ENCODE data around the gene RCC2.

The RCC2 gene

GRCh38 chr1:17363771-17364170 is 75.7 kb downstream of the RCC2 start (continued):
- TF ChIP-seq ZNF658 (tag by site-specific recombination; IDR thresholded peaks at IDR 0.05): no peak
- TF ChIP-seq ZNF768 (tag by site-specific recombination; IDR thresholded peaks at IDR 0.05): no peak
- no peak for TF ChIP-seq ZNF623 (tag by site-specific recombination; IDR thresholded peaks at IDR 0.05)
- TF ChIP-seq, protein P1, sequence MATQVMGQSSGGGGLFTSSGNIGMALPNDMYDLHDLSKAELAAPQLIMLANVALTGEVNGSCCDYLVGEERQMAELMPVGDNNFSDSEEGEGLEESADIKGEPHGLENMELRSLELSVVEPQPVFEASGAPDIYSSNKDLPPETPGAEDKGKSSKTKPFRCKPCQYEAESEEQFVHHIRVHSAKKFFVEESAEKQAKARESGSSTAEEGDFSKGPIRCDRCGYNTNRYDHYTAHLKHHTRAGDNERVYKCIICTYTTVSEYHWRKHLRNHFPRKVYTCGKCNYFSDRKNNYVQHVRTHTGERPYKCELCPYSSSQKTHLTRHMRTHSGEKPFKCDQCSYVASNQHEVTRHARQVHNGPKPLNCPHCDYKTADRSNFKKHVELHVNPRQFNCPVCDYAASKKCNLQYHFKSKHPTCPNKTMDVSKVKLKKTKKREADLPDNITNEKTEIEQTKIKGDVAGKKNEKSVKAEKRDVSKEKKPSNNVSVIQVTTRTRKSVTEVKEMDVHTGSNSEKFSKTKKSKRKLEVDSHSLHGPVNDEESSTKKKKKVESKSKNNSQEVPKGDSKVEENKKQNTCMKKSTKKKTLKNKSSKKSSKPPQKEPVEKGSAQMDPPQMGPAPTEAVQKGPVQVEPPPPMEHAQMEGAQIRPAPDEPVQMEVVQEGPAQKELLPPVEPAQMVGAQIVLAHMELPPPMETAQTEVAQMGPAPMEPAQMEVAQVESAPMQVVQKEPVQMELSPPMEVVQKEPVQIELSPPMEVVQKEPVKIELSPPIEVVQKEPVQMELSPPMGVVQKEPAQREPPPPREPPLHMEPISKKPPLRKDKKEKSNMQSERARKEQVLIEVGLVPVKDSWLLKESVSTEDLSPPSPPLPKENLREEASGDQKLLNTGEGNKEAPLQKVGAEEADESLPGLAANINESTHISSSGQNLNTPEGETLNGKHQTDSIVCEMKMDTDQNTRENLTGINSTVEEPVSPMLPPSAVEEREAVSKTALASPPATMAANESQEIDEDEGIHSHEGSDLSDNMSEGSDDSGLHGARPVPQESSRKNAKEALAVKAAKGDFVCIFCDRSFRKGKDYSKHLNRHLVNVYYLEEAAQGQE (tag by site-specific recombination; IDR thresholded peaks at IDR 0.05): no peak
- no peak for TF ChIP-seq ZFP69B (tag by site-specific recombination; IDR thresholded peaks at IDR 0.05)
- no peak for TF ChIP-seq OVOL3 (tag by site-specific recombination; IDR thresholded peaks at IDR 0.05)
- no peak for TF ChIP-seq KLF1 (tag by site-specific recombination; IDR thresholded peaks at IDR 0.05)
- no peak for TF ChIP-seq PRDM4 (tag by site-specific recombination; IDR thresholded peaks at IDR 0.05)
- TF ChIP-seq YY2 (tag by site-specific recombination; IDR thresholded peaks at IDR 0.05): no peak
- TF ChIP-seq ZNF280D (tag by site-specific recombination; IDR thresholded peaks at IDR 0.05): no peak

GRCh38 chr1:17363351-17363750 is 76.1 kb downstream of the RCC2 start:
- ChIA-PET POLR2A (no interaction called here), CTCF (interaction anchor here (1.0 kb wide), 1 partner anchor 8 kb away, joined by 3 read pairs; the partner anchor contains the start of gene PADI6)
- no peak overlapping the region for H3K4me3 ChIP-seq (ENCODE audit: low read depth, low read length)
- no peaks in the 10 kb centered on the region for H3K9me3 ChIP-seq (ENCODE audit: control insufficient read depth, insufficient read depth, low read depth, low read length)
- TF ChIP-seq ZNF510 (tag by site-specific recombination; IDR thresholded peaks at IDR 0.05; ENCODE audit: insufficient replicate concordance): no peak
- TF ChIP-seq, protein P2, sequence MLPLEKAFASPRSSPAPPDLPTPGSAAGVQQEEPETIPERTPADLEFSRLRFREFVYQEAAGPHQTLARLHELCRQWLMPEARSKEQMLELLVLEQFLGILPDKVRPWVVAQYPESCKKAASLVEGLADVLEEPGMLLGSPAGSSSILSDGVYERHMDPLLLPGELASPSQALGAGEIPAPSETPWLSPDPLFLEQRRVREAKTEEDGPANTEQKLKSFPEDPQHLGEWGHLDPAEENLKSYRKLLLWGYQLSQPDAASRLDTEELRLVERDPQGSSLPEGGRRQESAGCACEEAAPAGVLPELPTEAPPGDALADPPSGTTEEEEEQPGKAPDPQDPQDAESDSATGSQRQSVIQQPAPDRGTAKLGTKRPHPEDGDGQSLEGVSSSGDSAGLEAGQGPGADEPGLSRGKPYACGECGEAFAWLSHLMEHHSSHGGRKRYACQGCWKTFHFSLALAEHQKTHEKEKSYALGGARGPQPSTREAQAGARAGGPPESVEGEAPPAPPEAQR (tag by site-specific recombination; IDR thresholded peaks at IDR 0.05): no peak
- no peak for TF ChIP-seq ZNF560 (tag by site-specific recombination; IDR thresholded peaks at IDR 0.05; ENCODE audit: borderline replicate concordance)
- TF ChIP-seq ZNF362 (tag by site-specific recombination; IDR thresholded peaks at IDR 0.05): no peak
- no peak for TF ChIP-seq ZNF169 (tag by site-specific recombination; IDR thresholded peaks at IDR 0.05)
- TF ChIP-seq ZNF175 (tag by site-specific recombination; IDR thresholded peaks at IDR 0.05): no peak
- TF ChIP-seq, protein P3, sequence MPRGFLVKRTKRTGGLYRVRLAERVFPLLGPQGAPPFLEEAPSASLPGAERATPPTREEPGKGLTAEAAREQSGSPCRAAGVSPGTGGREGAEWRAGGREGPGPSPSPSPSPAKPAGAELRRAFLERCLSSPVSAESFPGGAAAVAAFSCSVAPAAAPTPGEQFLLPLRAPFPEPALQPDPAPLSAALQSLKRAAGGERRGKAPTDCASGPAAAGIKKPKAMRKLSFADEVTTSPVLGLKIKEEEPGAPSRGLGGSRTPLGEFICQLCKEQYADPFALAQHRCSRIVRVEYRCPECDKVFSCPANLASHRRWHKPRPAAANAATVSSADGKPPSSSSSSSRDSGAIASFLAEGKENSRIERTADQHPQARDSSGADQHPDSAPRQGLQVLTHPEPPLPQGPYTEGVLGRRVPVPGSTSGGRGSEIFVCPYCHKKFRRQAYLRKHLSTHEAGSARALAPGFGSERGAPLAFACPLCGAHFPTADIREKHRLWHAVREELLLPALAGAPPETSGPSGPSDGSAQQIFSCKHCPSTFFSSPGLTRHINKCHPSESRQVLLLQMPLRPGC (tag by site-specific recombination; IDR thresholded peaks at IDR 0.05): no peak
- TF ChIP-seq ZXDB (tag by site-specific recombination; IDR thresholded peaks at IDR 0.05): no peak
- no peaks in the 10 kb centered on the region for H3K36me3 ChIP-seq (ENCODE audit: control insufficient read depth in 2 of 2, insufficient read depth in 1 of 2, low read length in 2 of 2)
- H3K4me1 ChIP-seq (ENCODE audit: control insufficient read depth, insufficient read depth, low read length): no peaks in the 10 kb centered on the region
- H3K27ac ChIP-seq (ENCODE audit: extremely low read depth, low read depth, low read length): no peak overlapping the region

All from HEK293 (cell line).